GM23338 (cell line): ENCODE results near the gene KIAA0513.

ENCODE experiments used
- CTCF ChIP-seq, 2 experiments: fragments of 200-600 bp in 1 of 2; sonication (generic) in 1 of 2; conservative IDR thresholded peaks; 2 replicates each; pipeline versions ENCODE4 v1.5.1 to v1.6.1; 2016 to 2017; ENCODE audit warnings: antibody characterized with exemption in 2 of 2, low read depth in 2 of 2, mild to moderate bottlenecking in 2 of 2, moderate library complexity in 1 of 2
- POLR2AphosphoS5 ChIP-seq: IDR thresholded peaks from 2 replicates; pipeline ENCODE4 v1.6.1; 2016; ENCODE audit warnings: antibody characterized with exemption, low read depth
- TF ChIP-seq, protein P1 (sequence below): IDR thresholded peaks from one replicate; pipeline ENCODE4 v1.6.1; 2018; ENCODE audit warnings: antibody characterized with exemption; ENCODE audit not compliant: unreplicated experiment

- TF ChIP-seq POLR2AphosphoS5 (no peak), CTCF (conservative IDR thresholded peaks at IDR 0.05; ENCODE audit: low read depth in 2 of 2) (no peak)
- TF ChIP-seq, protein P1, sequence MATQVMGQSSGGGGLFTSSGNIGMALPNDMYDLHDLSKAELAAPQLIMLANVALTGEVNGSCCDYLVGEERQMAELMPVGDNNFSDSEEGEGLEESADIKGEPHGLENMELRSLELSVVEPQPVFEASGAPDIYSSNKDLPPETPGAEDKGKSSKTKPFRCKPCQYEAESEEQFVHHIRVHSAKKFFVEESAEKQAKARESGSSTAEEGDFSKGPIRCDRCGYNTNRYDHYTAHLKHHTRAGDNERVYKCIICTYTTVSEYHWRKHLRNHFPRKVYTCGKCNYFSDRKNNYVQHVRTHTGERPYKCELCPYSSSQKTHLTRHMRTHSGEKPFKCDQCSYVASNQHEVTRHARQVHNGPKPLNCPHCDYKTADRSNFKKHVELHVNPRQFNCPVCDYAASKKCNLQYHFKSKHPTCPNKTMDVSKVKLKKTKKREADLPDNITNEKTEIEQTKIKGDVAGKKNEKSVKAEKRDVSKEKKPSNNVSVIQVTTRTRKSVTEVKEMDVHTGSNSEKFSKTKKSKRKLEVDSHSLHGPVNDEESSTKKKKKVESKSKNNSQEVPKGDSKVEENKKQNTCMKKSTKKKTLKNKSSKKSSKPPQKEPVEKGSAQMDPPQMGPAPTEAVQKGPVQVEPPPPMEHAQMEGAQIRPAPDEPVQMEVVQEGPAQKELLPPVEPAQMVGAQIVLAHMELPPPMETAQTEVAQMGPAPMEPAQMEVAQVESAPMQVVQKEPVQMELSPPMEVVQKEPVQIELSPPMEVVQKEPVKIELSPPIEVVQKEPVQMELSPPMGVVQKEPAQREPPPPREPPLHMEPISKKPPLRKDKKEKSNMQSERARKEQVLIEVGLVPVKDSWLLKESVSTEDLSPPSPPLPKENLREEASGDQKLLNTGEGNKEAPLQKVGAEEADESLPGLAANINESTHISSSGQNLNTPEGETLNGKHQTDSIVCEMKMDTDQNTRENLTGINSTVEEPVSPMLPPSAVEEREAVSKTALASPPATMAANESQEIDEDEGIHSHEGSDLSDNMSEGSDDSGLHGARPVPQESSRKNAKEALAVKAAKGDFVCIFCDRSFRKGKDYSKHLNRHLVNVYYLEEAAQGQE: no peak
Observed at GRCh38 chr16:85140455-85141012, 112.9 kb downstream of the KIAA0513 start.
